GM19438 (cell line): Measurements from ENCODE around the gene LUC7L3.

Experiments used
- ATAC-seq: cut with Tn5 transposase; IDR thresholded peaks from one replicate; pipeline ENCODE4 v1.9.1; 2021; ENCODE audit warnings: low read depth; ENCODE audit not compliant: unreplicated experiment

Gene LUC7L3

GRCh38 chr17:50745631-50746030 lies 26.2 kb downstream of the LUC7L3 start:
- ATAC-seq: no peak

GRCh38 chr17:50749245-50749644 lies 29.8 kb downstream of the LUC7L3 start:
- no peak for ATAC-seq

DNA sequence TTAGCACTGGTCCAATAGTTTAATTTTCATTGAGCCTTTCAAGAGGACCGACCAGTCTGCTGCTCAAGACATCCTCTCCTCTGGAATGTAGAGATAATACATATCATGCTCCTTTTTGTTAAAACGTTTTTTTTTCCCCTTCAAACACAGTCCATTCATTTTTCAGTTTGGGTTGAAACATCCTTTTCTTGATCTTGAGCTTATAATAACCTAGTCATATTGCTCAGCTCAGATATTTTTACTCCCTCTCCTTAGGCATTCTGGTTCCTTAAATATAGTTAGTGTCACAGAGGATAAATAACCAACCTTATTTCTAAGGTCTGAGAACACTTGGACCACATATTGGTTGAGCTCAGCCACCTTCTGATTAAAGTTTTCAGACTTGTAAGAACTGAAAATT lies 35.1 kb downstream of the LUC7L3 start:
- no peak for ATAC-seq

- ATAC-seq: no peak
These were observed 39.1 kb downstream of the LUC7L3 start for GRCh38 chr17:50758524-50758923.

DNA sequence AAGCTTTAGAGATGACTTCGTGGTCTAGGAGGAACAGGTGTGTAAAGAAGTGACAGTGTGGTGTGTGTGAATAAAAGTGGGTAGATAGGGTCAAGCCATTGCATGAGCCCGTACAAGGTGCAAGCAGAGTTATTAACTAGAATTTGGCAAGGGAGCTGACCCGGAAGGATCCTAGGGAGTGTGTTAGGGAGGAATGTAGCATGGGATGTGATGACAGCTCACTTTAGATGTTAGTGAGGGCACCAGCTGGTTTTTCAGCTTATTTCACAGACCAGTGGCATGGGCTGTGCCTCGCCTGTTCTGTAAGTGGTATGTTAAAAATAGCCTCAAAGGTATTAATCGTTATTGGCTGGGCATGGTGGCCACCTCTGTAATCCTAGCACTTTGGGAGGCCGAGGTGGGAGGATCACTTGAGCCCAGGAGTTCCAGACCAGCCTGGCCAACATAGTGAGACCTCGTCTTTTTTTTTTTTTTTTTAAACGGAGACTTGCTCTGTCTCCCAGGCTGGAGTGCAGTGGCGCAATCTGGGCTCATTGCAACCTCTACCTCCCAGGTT lies 39.7 kb downstream of the LUC7L3 start:
- ATAC-seq: no peak

DNA sequence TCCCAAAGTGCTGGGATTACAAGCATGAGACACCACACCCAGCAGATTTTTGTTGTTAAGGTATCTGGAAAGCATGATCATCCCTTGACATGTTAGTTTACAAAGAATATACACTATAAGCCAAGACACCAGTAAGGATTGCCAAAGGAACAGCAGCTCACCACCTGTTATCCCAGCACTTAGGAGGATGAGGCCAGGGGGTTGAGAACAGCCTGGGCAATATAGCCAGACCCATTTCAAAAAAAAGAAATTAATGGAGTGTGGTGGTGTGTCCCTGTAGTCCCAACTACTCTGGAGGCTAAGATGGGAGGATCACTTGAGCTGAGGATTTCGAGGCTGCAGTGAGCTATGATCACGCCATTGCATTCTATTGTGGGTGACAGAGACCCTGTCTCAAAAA lies 42.8 kb downstream of the LUC7L3 start:
- ATAC-seq: no peak

GRCh38 chr17:50763716-50764475 lies 44.5 kb downstream of the LUC7L3 start:
- ATAC-seq: no peak

DNA sequence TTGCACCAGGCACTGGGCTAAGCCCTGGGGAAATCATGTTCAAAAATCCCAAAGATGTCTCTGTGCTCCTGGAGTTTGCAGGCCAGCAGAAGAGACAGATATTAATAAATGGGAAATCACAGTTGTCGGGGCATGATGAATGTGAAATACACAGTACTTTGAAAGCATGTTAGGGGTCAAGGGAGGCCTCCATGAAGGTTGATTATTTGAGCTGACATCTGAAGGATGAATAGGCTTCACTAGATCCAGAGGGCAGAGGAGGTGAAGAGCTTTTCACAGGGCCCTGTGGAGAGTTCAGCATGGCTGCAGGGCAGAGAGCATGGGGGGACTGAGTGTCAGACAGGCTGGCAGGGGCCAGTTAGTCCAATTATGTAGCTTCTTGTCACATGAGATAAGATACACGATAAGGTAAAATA lies 45.3 kb downstream of the LUC7L3 start:
- no peak for ATAC-seq

GRCh38 chr17:50765454-50766221 lies 46.2 kb downstream of the LUC7L3 start:
- ATAC-seq: peak; percentile 68

DNA sequence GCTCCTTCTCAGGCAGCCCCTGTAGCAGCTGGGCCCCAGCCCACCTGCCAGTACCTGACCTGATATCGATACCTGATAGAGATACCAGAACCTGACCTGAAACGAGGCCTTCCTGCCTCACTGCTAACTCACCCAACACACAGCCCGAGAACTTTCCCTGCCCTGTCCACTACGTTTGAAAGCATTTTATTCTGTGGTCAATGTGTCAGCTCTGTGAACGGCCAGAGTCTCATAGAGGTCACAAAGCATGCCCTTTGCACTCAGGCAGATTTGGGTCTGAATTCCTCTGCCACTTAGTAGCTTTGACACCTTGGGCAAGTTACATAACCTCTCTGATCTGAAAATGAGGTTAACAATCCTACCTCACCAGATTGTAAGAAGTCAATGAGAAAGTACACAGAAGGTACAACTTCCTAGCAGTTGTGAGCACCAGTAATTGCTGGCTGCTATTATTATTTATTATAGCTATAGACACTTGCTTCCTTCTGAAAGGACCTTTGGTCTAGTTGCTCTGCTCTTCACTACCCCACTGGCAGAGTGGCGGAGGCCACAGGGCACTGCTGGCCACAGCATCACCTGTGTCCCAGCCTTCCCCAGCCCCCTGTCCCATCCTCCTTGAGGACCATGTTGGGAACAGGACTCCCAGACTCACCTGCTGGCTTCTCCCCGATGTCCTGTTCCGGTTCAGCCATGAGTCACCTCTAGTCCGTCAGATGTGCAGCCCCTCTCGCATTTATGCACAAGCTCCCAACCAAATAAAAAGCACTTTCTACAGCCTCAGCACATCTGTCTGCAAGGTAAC lies 47.0 kb downstream of the LUC7L3 start:
- no peak for ATAC-seq

- ATAC-seq: no peak
These were observed 47.6 kb downstream of the LUC7L3 start for GRCh38 chr17:50767030-50767429.

DNA sequence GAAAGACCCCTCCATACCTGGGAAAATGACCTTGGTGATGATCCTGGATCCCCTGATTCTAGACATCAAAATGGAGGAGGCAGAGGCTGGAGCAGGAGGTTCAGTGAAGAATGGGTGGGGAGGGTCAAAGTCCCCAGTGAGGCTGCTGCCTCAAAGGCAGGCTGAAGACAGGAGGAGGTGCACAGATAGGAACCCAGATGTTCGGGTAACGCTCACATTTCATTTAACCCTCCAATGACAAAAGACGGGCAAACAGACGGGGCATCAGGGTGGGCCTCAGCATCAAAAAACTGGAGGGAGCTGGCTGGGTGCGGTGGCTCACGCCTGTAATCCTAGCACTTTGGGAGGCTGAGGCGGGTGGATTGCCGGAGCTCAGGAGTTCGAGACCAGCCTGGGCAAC lies 48.0 kb downstream of the LUC7L3 start, which contains the start of gene ANKRD40CL:
Gene ANKRD40CL (minus strand): TSS at position 73 of the 400 bp plus-strand sequence. CDS start 605 bp downstream, outside the sequence.
- no peak for ATAC-seq

GRCh38 chr17:50768346-50768761 lies 49.0 kb downstream of the LUC7L3 start:
- ATAC-seq: no peak

DNA sequence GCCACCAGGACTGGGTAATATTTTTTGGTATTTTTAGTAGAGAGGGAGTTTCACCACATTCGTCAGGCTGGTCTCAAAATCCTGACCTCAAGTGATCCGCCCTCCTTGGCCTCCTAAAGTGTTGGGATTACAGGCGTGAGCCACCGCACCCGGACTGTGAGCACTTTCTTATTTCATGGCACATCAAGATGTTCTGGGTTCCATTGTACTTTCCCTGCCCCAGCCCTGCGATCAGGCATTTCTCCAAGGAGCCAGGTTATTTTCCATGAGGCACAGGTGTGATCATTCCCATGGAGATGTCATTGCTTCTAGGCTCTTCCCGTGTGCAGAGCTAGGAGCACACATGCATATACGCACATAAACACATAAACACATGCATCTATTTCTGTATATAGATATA lies 50.5 kb downstream of the LUC7L3 start:
- ATAC-seq: no peak

- no peak for ATAC-seq
These were observed 50.9 kb downstream of the LUC7L3 start for GRCh38 chr17:50770346-50770745.

DNA sequence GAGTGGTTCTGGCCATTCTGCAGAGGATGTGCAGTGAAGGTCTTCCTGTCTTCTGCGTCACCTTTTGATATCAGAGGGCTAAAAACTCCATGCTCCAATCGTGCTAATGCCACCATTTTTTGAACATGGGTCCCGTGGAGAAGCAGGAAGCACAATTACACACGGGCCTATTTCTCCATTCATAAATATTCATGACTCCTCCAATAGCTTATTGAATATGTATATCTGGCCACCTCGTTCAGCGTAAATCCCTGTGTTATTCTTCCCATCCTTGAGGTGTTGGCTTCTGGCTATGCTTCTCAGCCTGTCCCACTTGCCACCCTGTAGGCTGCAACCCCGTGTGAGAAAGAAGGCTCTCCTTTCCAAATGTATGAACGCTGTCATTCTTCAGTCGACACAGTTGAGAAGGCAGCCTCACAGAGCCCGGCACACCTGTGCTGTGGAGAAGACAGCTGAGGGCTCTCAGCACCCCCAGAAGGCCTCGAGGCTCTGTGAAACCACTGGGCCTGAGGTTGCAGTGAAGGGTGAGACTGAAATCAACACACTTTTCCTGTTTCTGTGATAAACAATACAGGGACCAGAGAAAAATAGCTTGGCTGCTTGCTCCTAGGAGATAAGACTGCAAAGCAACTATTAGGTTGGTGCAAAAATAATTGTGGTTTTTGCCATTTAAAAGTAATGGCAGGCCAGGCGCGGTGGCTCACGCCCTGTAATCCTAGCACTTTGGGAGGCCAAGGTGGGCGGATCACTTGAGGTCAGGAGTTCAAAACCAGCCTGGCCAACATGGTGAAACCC lies 52.8 kb downstream of the LUC7L3 start:
- ATAC-seq: no peak

DNA sequence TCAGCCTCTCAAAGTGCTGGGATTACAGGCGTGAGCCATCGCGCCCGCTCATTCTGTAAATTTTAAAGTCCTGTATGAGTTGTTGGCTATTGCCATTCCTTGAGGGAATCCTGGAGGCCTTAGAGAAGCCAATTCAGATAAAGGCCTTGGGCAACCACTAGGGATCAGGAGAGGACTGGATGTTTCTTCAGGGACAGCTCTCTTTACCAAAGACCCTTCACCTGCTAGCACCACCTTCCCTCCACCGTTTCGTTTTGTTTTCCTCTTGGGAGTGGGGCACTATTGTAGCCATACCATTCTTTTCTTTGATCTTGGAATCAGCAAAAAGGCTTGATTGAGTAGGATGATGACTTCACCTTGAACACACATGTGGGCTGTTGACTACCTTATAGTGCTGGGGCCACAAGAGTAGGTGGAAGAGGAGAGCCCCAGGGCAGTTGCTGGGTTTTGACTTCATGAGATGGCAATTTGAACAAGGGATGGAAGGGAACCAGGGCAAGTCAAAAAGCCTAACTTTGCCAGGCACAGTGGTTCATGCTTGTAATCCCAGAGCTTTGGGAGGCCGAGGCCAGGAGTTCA lies 54.9 kb downstream of the LUC7L3 start:
- no peak for ATAC-seq

DNA sequence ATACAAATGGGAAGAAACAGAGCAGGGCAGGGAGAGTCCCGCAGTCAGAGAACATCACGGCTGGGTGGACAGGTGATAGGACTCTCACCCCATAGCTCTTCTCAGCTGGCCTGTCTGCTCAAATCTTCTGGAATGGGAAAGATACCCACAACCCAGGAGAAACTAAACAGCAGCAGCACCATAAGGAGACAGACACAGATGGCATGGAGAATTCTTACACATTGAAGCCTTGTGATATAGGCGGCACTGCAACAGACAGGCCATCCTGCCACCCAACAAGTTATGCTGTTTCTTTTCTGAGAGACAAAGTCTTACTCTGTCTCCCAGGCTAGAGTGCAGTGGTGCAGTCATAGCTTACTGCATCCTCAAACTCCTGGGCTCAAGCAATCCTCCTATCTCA lies 56.5 kb downstream of the LUC7L3 start:
- ATAC-seq: no peak

- no peak for ATAC-seq
These were observed 59.1 kb downstream of the LUC7L3 start for GRCh38 chr17:50778471-50778870.

DNA sequence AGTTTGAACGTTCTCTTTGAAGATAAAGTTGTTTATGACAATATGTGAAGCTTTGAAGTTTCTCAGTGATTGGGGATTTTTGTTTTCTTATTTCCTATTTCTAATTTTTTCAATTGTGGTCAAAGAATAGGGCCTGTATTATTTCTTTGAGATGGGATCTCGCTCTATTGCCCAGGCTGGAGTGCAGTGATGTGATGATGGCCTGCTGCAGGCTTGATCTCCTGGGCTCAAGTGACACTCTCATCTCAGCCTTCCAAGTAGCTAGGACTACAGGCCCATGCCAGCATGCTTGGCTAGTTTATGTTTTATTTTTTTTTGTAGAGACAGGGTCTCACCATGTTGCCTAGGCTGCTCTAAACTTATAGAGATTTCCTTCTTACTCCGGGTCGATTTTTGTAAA lies 59.6 kb downstream of the LUC7L3 start:
- ATAC-seq: no peak
